ENCODE measurements around the gene TNFAIP8L1.

Gene TNFAIP8L1

DNA sequence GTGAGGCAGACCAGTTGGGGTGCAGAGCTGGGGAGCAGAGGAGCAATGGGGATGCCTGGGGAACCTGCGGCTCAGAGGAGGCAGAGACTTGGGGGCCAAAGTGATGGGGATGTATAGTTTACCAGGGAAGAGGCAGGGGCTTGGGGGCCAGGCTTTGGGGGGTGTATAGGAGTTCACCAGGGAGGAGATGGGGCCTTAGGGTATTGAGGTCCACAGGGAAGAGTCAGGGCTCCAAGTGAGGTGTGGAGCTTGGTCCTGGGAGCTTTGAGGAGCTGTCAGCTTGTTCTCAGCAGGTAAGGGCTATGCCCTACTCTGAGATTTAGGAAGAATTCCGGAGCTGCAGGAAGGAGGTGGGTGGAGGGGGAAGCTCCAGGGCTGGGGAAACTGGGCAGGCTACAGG is 10.8 kb downstream of the TNFAIP8L1 start:
- no peak overlapping the region for H2BK15ac ChIP-seq (ENCODE audit: low read depth, poor library complexity, severe bottlenecking)
- peaks cover 7 to 48% of the 10 kb centered on the region in 2 experiments for H3K36me3 ChIP-seq (ENCODE audit: control insufficient read depth in 1 of 2, insufficient read depth in 2 of 2, low read depth in 1 of 2, low read length in 2 of 2)
- H3K9ac ChIP-seq (ENCODE audit: low read length), result no peak overlapping the region
- H3K4me2 ChIP-seq (ENCODE audit: low read length, poor library complexity, severe bottlenecking), result no peak overlapping the region
- no peak overlapping the region for H2BK120ac ChIP-seq (ENCODE audit: low read depth, low read length)
- no peak overlapping the region for H3K23ac ChIP-seq (ENCODE audit: low read length in 2 of 2)
- H2AK5ac ChIP-seq (ENCODE audit: low read length, severe bottlenecking), result no peak overlapping the region
- peaks cover 13% of the 10 kb centered on the region for H3K4me1 ChIP-seq (ENCODE audit: control insufficient read depth, insufficient read depth, low read depth, low read length)
- no peak overlapping the region for H3K4ac ChIP-seq (ENCODE audit: low read depth in 1 of 2, low read length in 2 of 2)
- H3K4me3 ChIP-seq (ENCODE audit: insufficient read depth in 1 of 2, low read depth in 1 of 2, low read length in 2 of 2), result no peak overlapping the region
- no peak overlapping the region for H2AFZ ChIP-seq (ENCODE audit: low read depth, low read length)
- H3K14ac ChIP-seq (ENCODE audit: low read length in 2 of 2), result no peak overlapping the region
- H3K9me3 ChIP-seq (ENCODE audit: control insufficient read depth, low read length), result no peaks in the 10 kb centered on the region
- no peak overlapping the region for H2BK5ac ChIP-seq (ENCODE audit: low read depth, low read length, poor library complexity, severe bottlenecking)
- WGBS, result 81% methylated on average over 2 of the region's 2 CpGs
- H2BK12ac ChIP-seq (ENCODE audit: low read length in 2 of 2), result no peak overlapping the region
- no peak overlapping the region for H4K8ac ChIP-seq (ENCODE audit: low read length)
- H3K79me1 ChIP-seq (replicated peaks; ENCODE audit: low read length, poor library complexity, severe bottlenecking), result peaks cover 43% of the 10 kb centered on the region
- no peak overlapping the region for H3K27ac ChIP-seq (ENCODE audit: low read length, poor library complexity, severe bottlenecking)
- H4K91ac ChIP-seq (ENCODE audit: low read length), result no peak overlapping the region
- H3K27me3 ChIP-seq (ENCODE audit: control insufficient read depth in 1 of 2, insufficient read depth in 1 of 2, low read length in 2 of 2), result no peaks in the 10 kb centered on the region
- H3K18ac ChIP-seq (ENCODE audit: low read depth in 1 of 2, low read length in 2 of 2), result no peak overlapping the region
- no peak for DNase-seq

DNA sequence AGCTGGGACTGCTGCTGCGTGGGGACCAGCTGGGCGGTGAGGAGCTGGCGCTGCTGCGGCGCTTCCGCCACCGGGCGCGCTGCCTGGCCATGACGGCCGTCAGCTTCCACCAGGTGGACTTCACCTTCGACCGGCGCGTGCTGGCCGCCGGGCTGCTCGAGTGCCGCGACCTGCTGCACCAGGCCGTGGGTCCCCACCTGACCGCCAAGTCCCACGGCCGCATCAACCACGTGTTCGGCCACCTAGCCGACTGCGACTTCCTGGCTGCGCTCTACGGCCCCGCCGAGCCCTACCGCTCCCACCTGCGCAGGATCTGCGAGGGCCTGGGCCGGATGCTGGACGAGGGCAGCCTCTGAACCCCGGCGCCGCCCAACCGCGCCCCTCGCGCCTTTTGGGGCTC is 12.8 kb downstream of the TNFAIP8L1 start:
- Histone ChIP-seq H3K79me1 (replicated peaks; ENCODE audit: low read length, poor library complexity, severe bottlenecking) (peaks cover 34% of the 10 kb centered on the region), H4K91ac (ENCODE audit: low read length) (peak overlapping the region; percentile 63), H3K36me3 (ENCODE audit: control insufficient read depth in 1 of 2, insufficient read depth in 2 of 2, low read depth in 1 of 2, low read length in 2 of 2) (peaks cover 18 to 59% of the 10 kb centered on the region in 2 experiments), H3K27me3 (ENCODE audit: control insufficient read depth in 1 of 2, insufficient read depth in 1 of 2, low read length in 2 of 2) (no peaks in the 10 kb centered on the region), H2BK120ac (ENCODE audit: low read depth, low read length) (no peak overlapping the region), H4K8ac (ENCODE audit: low read length) (no peak overlapping the region), H3K4me2 (ENCODE audit: low read length, poor library complexity, severe bottlenecking) (no peak overlapping the region), H3K9me3 (ENCODE audit: control insufficient read depth, low read length) (no peaks in the 10 kb centered on the region), H2AK5ac (ENCODE audit: low read length, severe bottlenecking) (no peak overlapping the region), H3K4me1 (ENCODE audit: control insufficient read depth, insufficient read depth, low read depth, low read length) (peaks cover 11% of the 10 kb centered on the region), H3K14ac (ENCODE audit: low read length in 2 of 2) (no peak overlapping the region), H2BK5ac (ENCODE audit: low read depth, low read length, poor library complexity, severe bottlenecking) (no peak overlapping the region), H3K27ac (ENCODE audit: low read length, poor library complexity, severe bottlenecking) (no peak overlapping the region), H3K18ac (ENCODE audit: low read depth in 1 of 2, low read length in 2 of 2) (no peak overlapping the region), H3K23ac (ENCODE audit: low read length in 2 of 2) (no peak overlapping the region), H2AFZ (ENCODE audit: low read depth, low read length) (no peak overlapping the region), H3K9ac (ENCODE audit: low read length) (no peak overlapping the region), H2BK15ac (ENCODE audit: low read depth, poor library complexity, severe bottlenecking) (peak overlapping the region; percentile 46), H3K4me3 (ENCODE audit: insufficient read depth in 1 of 2, low read depth in 1 of 2, low read length in 2 of 2) (peak overlapping the region in 1 of 2 experiments; percentile 24), H3K4ac (ENCODE audit: low read depth in 1 of 2, low read length in 2 of 2) (no peak overlapping the region), H2BK12ac (ENCODE audit: low read length in 2 of 2) (no peak overlapping the region)
- 98% methylated on average over 40 of the region's 44 CpGs for WGBS
- no peak for DNase-seq

GRCh38 chr19:4653793-4654436 is 14.6 kb downstream of the TNFAIP8L1 start:
- H2BK12ac ChIP-seq (ENCODE audit: low read length in 2 of 2), result peak overlapping the region in 1 of 2 experiments; percentile 25
- no peak overlapping the region for H3K18ac ChIP-seq (ENCODE audit: low read depth in 1 of 2, low read length in 2 of 2)
- no peaks in the 10 kb centered on the region for H3K9me3 ChIP-seq (ENCODE audit: control insufficient read depth, low read length)
- peaks cover 3% of the 10 kb centered on the region for H3K4me1 ChIP-seq (ENCODE audit: control insufficient read depth, insufficient read depth, low read depth, low read length)
- no peaks in the 10 kb centered on the region for H3K27me3 ChIP-seq (ENCODE audit: control insufficient read depth in 1 of 2, insufficient read depth in 1 of 2, low read length in 2 of 2)
- no peak overlapping the region for H4K91ac ChIP-seq (ENCODE audit: low read length)
- no peak for DNase-seq
- no peak overlapping the region for H3K27ac ChIP-seq (ENCODE audit: low read length, poor library complexity, severe bottlenecking)
- no peak overlapping the region for H3K14ac ChIP-seq (ENCODE audit: low read length in 2 of 2)
- H3K23ac ChIP-seq (ENCODE audit: low read length in 2 of 2), result no peak overlapping the region
- peaks cover 31% of the 10 kb centered on the region for H3K79me1 ChIP-seq (replicated peaks; ENCODE audit: low read length, poor library complexity, severe bottlenecking)
- H3K4me2 ChIP-seq (ENCODE audit: low read length, poor library complexity, severe bottlenecking), result no peak overlapping the region
- H3K4me3 ChIP-seq (ENCODE audit: insufficient read depth in 1 of 2, low read depth in 1 of 2, low read length in 2 of 2), result no peak overlapping the region
- H4K8ac ChIP-seq (ENCODE audit: low read length), result no peak overlapping the region
- peaks cover 36 to 76% of the 10 kb centered on the region in 2 experiments for H3K36me3 ChIP-seq (ENCODE audit: control insufficient read depth in 1 of 2, insufficient read depth in 2 of 2, low read depth in 1 of 2, low read length in 2 of 2)
- 95% methylated on average over 13 of the region's 13 CpGs for WGBS
- no peak overlapping the region for H3K4ac ChIP-seq (ENCODE audit: low read depth in 1 of 2, low read length in 2 of 2)
- no peak overlapping the region for H2AK5ac ChIP-seq (ENCODE audit: low read length, severe bottlenecking)
- no peak overlapping the region for H2BK5ac ChIP-seq (ENCODE audit: low read depth, low read length, poor library complexity, severe bottlenecking)
- no peak overlapping the region for H2BK15ac ChIP-seq (ENCODE audit: low read depth, poor library complexity, severe bottlenecking)
- H2AFZ ChIP-seq (ENCODE audit: low read depth, low read length), result no peak overlapping the region
- no peak overlapping the region for H3K9ac ChIP-seq (ENCODE audit: low read length)
- no peak overlapping the region for H2BK120ac ChIP-seq (ENCODE audit: low read depth, low read length)

DNA sequence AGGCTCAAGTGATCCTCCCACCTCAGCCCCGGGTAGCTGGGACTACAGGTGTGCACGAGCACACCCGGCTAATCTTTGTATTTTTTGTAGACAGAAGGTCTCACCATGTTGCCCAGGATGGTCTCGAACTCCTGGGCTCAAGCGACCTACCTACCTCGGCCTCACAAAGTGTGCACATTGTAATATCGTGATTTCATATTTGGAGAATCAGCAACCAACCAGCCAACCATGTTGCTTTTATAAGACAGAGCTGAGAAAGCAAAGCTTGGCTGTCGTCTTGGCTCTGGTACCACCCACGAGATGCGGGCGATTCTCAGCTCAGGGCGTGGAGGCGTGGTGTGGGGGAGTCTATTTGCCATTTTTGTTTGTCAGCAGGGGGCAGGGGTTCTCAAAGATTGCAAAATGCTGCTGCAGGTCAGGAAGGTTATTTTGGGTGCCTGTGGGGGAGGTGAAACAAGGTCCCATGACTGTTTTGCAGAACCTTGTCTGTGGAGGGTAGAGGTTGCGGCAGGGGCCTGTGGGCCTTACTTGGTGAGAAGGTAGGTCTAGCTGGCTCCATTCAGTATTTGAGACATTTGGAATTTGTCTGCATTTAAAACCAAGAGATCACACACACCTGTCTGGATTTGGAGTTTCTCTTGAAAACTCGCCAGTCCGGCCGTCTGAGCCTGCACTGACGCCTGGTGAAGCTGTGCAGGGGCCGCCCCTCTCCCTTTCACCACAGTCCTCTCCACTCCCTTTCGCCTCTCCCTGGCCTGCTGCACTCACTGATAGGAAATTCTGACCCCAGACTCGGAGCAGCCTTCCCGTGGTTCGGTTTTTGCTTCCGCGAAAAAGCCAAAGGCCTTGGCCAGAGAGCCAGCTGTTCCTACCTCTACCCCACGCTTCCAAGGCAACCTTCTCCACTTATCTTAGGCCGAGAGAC is 15.4 kb downstream of the TNFAIP8L1 start:
- Histone ChIP-seq H3K4me2 (ENCODE audit: low read length, poor library complexity, severe bottlenecking) (no peak overlapping the region), H3K36me3 (ENCODE audit: control insufficient read depth in 1 of 2, insufficient read depth in 2 of 2, low read depth in 1 of 2, low read length in 2 of 2) (peaks cover 44 to 75% of the 10 kb centered on the region in 2 experiments), H4K91ac (ENCODE audit: low read length) (no peak overlapping the region), H3K4ac (ENCODE audit: low read depth in 1 of 2, low read length in 2 of 2) (no peak overlapping the region), H3K27ac (ENCODE audit: low read length, poor library complexity, severe bottlenecking) (no peak overlapping the region), H2BK12ac (ENCODE audit: low read length in 2 of 2) (no peak overlapping the region), H3K14ac (ENCODE audit: low read length in 2 of 2) (no peak overlapping the region), H4K8ac (ENCODE audit: low read length) (no peak overlapping the region), H2BK5ac (ENCODE audit: low read depth, low read length, poor library complexity, severe bottlenecking) (no peak overlapping the region), H3K4me3 (ENCODE audit: insufficient read depth in 1 of 2, low read depth in 1 of 2, low read length in 2 of 2) (no peak overlapping the region), H2BK120ac (ENCODE audit: low read depth, low read length) (no peak overlapping the region), H3K79me1 (replicated peaks; ENCODE audit: low read length, poor library complexity, severe bottlenecking) (peaks cover 28% of the 10 kb centered on the region), H3K9ac (ENCODE audit: low read length) (no peak overlapping the region), H3K4me1 (ENCODE audit: control insufficient read depth, insufficient read depth, low read depth, low read length) (peaks cover 3% of the 10 kb centered on the region), H2BK15ac (ENCODE audit: low read depth, poor library complexity, severe bottlenecking) (no peak overlapping the region), H3K18ac (ENCODE audit: low read depth in 1 of 2, low read length in 2 of 2) (no peak overlapping the region), H3K23ac (ENCODE audit: low read length in 2 of 2) (no peak overlapping the region), H3K9me3 (ENCODE audit: control insufficient read depth, low read length) (no peaks in the 10 kb centered on the region), H2AK5ac (ENCODE audit: low read length, severe bottlenecking) (no peak overlapping the region), H2AFZ (ENCODE audit: low read depth, low read length) (no peak overlapping the region), H3K27me3 (ENCODE audit: control insufficient read depth in 1 of 2, insufficient read depth in 1 of 2, low read length in 2 of 2) (no peaks in the 10 kb centered on the region)
- 96% methylated on average over 26 of the region's 27 CpGs for WGBS
- no peak for DNase-seq
